ENCODE measurements around the gene TEC.

The TEC gene

DNA sequence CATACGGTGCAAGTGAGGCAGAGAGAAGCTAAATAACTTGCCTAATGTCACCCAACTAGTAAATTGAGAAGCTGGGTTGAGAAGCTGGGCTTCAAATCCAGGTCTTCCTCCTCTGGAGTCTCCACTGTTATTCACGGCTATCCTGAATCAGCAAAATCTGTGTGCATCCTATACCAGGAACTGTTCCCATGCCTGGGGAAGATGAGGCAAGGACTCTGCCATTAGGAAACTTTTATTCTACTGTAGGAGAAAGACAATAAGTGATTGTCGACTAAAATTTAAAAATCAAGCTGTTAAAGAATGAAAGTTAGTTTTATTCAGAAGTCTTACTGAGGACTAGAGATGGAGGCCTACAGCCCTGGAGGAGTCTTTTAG, 872 bp upstream of the TEC start:
- no peak for DNase-seq (ENCODE audit: insufficient read length, low spot score)
- FAIRE-seq = no peak

DNA sequence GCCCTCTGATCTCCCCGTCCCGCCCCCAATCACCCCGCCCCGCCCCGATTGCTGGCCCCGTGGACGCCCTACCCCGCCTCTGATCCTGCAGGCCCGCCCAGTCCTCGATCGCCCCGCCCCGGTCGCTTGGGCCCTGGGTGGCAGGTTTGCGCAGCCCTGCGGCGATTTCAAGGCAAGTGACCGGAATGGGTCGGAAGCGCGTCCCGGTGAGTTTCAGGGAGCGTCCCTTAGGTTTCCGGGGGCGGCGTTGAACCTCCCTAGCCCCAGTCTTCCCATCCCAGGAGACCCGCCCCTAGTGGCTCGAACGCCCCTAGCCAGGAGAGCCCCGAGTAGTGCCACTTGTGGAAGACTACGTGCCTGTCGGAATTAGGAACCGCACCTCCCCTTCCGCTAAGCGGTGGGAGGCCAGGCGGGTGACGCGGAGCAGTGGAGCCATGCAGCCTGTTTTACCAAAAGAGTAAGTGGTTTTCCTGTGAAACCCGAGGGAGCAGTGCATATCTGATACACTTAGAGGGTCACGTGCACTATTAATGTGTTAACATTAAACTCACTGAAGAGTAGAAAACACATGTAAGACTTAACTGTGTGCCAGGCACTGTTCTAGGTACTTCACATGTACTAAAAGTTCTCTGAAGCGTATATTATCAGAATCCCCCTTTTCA, 354 bp upstream of the TEC start:
- FAIRE-seq (peak; percentile 98), DNase-seq (ENCODE audit: insufficient read length, low spot score) (peak; percentile 77)

DNA sequence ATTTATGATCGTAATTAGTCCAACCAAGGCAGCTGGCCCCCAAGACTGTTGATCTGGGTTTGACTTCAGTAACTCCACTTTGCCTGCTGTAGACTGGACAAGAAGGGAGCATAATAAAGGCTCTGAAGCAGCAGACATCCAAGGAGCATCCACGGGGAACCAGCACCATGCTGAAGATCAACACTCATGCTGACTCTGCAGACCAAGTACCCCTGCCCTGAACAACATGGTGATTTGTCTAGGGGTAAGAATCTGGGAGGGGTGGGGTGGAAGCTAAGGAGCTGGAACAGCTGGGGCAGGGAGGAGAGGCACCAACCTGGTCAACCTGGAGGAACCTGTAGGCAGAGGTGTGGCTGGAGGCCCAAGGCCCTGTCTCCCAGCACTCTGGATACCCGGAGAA, 2.1 kb downstream of the TEC start:
- FAIRE-seq (no peak), DNase-seq (ENCODE audit: insufficient read length, low spot score) (no peak)

DNA sequence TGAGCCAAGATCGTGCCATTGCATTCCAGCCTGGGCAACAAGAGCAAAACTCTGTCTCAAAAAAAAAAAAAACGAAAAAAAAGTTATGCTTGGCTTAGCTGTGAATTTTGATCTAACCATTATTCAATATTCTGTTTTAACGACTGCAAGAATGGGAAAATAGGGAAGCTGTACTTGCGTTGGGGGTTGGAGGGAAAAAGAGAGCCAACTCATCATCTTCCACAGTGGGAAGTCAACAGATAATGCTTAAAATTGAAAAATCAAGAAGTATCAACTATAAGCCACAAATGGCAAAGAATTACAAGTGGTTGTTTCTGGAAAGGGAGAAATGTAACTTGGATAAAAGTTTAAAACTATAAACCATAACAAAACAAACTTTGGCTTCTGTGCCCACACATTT, 2.9 kb downstream of the TEC start:
- FAIRE-seq (no peak), DNase-seq (ENCODE audit: insufficient read length, low spot score) (no peak)

DNA sequence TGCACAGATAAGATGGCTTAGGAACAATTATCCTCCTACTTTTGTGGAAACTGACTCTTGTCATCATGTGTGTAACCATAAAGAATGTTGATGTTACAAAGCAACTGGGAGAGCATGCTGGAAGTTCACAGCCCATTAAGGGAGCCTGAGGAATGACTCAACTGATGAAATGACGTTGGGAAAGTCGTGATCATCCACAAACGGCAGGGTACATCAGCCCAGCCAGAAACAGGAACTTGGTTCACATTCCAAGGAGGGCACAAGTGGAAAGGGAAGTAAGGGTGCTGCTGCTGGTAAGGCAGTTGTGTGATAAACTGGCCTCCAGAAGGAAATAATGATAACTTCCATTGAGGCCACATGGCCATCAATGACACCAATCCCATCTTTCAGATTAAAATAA, 6.7 kb downstream of the TEC start:
- FAIRE-seq (peak; percentile 28), DNase-seq (ENCODE audit: insufficient read length, low spot score) (no peak)

DNA sequence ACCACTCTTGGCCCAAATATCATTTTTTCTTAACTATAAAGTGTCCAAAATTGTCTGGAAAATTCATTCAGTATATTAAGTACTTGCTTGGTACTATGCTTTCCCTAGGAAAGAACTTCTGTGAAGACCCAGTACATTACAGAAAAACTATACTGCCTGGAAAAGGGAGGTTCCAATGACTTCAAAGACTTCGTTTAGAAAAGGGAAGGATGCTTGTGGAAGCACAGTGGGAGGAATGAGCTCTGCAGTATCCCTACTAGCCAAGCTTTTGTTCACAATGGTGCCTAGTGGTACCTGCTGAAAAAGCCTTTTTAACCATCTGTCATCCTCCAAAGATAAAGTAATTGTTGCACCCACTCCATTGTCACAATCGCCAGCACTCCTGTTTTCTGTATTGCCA, 7.2 kb downstream of the TEC start:
- FAIRE-seq = no peak
- DNase-seq (ENCODE audit: insufficient read length, low spot score) = no peak

DNA sequence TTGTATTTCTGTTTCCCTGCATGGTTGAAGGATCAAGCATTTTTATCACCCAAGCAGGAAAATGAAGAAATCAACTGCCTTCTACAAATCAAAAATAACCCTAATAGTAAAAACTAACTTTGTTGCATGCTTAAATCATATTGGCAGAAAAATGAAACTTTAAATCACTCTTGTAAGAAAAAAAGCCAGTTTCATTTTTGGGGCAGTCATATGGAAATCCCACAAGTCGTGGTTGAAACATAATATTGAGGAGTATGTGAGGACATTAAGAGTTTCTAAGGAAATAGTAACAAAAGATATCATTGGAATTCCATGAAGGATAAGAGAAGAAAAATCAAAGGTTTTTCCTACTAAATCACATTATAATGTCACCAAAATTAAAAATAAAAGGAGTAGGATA, 8.4 kb downstream of the TEC start:
- FAIRE-seq = no peak

DNA sequence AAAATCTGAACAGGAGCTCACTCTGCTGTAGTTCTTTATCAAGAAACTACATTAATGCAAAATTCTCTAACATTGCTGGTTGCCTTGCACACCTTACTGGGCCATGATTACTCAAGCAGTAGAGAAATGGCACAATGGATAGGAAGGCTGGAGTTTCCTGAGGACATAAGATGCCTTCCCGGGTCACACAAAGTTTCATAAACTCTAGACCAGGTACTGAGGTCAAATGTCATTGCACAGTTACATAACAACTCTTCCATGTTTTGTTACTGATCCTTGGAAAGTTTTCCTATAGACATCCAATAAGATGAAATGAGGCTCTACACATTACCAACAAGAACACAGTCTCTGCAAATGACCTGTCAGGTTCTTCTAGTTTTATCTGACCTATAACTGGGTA, 9.9 kb downstream of the TEC start:
- FAIRE-seq = peak; percentile 90

More for the DNA sequence above, 8.4 kb downstream of the TEC start:
- DNase-seq (ENCODE audit: insufficient read length, low spot score) = no peak

DNA sequence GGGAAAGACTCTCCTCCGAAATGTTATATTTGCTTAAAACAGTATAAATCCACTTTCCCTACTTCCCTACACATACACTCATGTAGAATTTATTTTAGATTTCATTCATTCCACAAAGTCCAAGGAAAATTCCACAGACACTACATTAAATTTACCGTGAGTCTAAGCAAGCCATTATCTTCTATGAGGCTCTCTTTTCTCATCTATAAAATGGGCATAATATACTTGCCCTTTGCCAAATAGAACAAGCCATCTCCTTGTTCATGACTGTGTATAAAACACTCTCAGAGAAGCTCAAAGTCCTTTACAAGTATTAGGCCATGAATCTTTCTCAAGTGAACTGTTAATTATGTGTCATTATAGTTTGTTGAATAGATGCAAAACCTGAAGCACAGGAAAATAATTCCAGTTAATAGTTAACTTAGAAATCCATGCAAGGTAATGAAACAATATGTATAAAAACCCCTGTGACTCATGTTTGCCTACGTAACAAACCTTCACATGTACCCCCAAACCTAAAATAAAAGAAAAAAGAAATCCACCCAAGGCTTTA, 10.7 kb downstream of the TEC start:
- FAIRE-seq (no peak), DNase-seq (ENCODE audit: insufficient read length, low spot score) (no peak)

More for the DNA sequence above, 9.9 kb downstream of the TEC start:
- no peak for DNase-seq (ENCODE audit: insufficient read length, low spot score)

DNA sequence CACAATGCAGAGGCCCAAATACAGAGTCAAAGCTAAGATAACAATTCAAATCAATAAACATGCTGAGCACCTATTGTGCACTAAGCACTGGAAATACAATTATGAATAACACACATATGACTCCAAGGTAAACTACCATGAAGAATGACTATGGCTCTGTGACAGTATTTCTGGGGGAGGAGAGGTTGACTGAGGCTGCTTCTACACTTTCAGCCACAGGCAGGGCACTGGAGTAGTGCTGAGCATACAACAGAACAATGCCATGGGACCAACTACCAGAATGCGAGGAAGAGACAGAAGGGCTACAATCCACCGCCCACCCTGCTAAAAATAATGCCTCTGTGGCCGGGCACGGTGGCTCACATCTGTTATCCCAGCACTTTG, 13.7 kb downstream of the TEC start:
- peak; percentile 47 for FAIRE-seq
- DNase-seq (ENCODE audit: insufficient read length, low spot score) = no peak

DNA sequence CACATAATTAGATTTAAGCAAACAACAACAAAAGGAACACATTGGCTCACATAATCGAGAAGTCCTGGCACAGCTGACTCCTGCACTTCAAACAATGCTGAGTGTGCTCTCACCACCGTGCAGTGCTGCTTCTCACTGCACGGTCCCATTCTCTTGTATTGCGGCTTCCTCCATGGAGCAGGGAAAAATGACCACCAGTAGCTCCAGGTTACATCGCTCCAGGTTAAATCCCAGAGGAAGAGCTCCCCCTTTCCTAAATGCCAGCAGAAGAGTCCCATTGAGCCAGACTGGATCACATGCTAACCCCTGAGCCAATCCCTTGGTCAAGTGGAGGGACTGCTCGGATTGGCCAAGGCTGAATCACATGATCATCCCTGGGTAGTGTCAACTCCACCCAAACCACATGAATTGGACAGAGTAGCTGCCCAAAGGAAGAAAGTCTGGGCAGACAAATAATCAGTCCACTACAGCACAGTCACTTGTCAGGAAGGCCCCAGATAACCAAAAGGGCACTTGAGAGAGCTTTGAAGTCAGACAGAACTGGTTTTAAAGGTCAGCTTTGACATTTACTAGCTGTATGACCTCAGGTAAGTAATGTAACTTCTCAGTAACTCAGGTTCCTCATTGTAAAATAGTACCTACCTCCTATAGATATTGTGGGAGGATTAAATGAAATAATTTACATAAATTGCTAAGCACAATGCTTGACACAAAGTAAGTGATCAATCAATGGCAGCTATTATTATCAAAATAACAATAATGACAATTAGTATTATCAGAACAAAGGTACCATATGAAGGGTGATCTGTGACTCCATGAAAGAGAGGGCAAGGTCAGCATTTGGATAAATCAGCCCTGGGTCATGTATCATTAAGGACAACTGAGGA, 14.3 kb downstream of the TEC start:
- DNase-seq (ENCODE audit: insufficient read length, low spot score) (no peak), FAIRE-seq (peak; percentile 45)

DNA sequence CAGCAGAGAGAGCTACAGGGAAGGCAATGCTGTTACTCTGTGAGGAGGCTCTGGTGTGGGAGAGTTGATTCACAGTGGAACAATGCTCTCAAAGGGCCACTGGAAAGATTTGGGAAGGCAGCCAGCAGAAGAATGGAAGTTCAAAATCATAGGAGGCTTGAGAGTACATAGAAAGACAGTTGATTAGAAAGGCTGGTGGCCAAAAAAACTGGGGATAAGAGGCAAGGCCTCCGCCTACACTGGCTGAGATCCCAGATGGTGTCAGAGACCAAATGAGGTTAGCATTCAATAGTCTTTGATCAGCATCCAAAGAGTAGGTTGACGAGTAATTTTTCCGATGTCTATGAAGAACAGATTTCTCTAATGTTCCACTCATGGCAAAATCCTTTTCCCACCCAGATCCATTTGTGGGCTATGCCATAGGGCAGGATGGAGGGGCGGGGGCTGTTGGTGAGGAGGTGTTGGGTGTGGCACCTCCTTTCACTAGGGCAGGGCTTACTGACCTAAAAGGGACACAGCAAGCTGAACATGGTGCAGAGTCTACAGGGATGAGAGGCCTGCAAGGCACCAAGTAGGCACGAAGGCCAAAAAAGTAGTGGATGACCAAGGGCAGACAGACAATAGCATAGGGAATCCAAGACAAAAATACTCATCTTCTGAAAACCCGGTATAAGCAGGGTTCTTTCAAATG, 15.1 kb downstream of the TEC start:
- FAIRE-seq (no peak), DNase-seq (ENCODE audit: insufficient read length, low spot score) (no peak)

DNA sequence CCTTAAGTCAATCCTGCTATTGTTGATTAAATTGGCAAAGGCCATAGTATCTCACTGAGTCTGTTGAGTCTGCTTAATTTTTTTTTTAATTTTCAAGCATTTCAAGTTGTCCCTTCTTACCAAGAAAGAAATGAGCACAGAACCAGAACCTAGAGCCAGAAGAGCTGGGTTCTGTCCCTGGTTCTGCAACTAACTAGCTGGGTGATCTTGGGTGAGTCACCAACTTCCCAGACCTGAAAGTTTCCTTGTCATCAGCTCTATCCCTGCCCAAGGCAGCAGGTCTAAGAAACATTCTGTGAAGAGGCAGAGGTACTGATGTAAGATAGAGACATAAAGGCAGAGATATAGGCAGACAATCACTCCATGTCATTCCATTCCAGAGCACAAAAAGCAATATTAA, 17.3 kb downstream of the TEC start:
- FAIRE-seq = peak; percentile 67
- DNase-seq (ENCODE audit: insufficient read length, low spot score) = no peak

DNA sequence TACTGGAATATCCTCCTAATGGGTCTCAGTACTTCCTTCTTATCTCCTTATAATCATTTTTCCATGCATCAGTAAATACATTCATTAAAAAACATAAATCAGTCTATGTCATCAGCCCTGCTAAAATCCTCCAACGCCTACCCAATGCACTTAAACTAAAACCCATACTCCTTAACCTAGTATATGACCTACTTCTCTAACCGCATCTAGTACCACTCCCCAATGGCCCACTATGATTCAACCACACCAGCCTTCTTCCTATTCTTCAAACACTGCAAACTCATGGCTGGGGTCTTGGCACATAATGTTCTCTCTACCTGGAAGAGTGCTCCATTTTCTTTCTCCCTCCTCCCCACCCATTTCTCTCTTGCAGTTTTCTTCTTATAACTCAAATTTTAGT, 18.7 kb downstream of the TEC start:
- no peak for FAIRE-seq
- DNase-seq (ENCODE audit: insufficient read length, low spot score) = no peak

DNA sequence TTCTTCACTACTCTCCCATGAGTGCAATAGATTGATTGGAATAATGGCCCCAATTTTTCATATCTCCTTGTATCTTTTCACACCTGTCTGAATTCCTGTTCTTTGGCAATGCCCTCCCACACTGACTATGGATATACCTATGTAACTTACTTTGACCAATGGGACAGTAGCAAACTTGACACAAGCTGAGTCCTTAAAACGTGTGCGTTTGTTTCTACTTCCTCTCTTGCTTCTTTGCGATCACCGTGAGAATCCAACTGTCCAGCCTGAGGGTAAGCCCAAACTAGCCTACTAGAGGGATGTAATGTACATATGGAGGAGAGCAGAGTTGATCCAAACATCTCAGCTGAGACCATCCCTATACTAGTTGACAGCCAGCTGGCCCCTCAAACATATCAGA, 19.3 kb downstream of the TEC start:
- DNase-seq (ENCODE audit: insufficient read length, low spot score) (no peak), FAIRE-seq (no peak)

DNA sequence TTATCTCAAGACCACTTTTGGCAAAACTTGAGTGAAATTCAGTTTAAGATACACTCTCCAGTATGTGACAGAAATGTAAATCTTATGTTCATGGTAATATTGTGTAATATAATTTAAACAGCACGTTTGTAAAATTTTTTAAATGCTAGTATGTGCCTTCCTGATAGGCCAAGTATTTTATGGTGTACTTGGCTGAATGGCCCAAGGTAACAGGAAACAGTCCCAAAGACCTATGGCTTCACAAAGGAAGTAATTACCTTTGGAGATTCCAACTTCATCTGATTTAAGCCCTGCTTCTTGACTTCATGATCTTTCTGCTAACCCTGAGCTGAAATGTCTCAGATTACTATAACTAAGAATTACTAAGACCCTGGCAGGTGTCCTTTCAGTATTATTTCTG, 20.3 kb downstream of the TEC start:
- no peak for DNase-seq (ENCODE audit: insufficient read length, low spot score)
- FAIRE-seq = no peak

DNA sequence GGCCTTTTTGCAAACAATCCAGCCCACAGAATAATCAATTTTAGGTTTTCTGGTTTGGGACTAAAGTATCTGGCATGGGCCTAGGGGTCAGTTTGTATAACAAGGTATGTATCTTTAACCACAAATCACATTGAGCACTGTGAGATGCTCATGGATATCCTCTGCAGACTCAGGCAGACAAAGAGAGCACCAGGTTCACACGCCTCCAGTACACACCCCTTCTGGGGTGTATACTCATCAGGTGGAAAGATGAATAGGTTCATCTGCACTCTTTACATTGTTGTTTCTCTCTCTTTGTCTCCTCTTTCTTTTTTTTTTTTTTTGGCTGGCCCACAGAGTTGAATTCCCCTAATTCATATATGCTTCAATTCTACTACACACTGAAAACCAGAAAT, 21.1 kb downstream of the TEC start:
- FAIRE-seq (no peak), DNase-seq (ENCODE audit: insufficient read length, low spot score) (no peak)

DNA sequence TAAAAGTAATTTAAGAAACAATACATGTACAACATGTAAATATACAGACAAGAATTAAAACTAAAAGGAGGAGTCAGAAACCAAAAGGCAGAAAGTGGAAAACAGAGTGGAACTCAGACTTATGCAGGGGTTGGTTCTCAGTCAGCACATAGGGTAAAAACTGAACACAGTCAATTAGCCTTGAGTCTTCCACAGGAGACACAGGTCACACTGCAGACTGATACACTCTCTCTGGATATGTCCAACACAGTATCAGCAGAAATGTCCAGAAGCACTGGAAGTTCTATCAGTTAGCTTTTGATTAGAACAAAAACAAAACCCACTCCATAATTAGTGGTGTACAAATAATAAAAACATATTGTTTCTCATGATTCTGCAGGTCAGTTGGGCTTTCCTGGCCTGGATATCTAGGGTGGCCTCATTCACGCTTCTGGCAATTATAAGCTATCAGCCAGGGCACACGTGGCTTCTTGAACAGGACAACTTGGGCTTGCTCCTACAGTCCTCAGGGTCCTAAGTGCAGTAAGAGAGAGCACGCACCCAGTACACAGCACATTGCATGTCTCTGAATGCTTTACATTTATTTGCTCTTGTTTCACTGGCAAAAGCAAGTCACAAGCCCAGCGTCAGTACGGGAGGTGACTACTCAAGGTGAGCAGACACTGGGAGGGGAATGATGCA, 21.6 kb downstream of the TEC start:
- FAIRE-seq (peak; percentile 54), DNase-seq (ENCODE audit: insufficient read length, low spot score) (no peak)

DNA sequence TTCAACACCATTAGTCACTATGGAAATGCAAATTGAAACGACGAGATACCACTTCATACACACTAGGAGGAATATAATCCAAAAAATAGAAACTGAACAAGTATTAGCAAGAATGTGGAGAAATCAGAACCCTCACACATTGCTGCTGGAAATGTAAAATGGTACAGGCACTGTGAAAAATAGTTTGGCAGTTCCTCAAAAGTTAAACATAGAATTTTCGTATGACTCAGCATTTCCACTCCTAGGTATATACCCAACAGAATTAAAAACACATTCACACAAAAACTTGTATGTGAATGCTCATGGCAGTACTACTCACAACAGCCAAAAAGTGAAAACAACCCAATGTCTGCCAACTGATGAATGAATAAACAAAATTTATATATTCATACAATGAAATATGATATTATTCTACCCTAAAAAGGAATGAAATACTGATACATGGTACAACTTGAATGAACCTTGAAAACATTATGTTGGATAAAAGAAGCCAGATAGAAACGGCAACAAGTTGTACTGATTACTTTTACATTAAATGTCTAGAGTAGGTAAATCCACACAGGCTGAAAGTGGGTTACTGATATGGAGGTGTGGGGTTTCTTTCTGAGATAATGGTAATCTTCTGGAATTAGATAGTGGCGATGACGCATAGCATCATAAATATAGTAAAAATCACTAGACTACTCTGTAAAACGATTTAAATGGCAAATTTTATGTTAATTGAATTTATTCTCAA, 22.3 kb downstream of the TEC start:
- peak; percentile 84 for FAIRE-seq

DNA sequence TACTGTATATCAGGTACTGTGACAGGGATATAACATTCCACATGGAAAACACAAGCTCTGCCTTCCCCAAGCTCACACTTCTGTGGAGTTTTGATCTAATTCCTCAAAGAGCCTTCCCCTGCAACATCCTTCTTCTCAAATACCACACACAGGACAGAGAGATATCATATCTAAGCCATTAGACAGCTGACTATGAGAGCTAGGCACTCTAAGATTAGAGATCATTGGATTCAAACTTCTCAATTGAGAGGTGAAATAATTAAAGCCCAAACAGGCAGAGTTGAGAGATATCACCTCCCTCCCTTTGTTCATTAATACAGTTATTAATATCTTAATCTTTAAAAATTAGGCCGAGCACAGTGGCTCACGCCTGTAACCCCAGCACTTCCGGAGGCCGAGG, 25.0 kb downstream of the TEC start:
- FAIRE-seq (no peak), DNase-seq (ENCODE audit: insufficient read length, low spot score) (no peak)

More for the DNA sequence above, 22.3 kb downstream of the TEC start:
- no peak for DNase-seq (ENCODE audit: insufficient read length, low spot score)
